GM12878 (cell line): ENCODE measurements around the gene RFK. TPM values are rescaled to one million over a fixed set of nuclear protein-coding genes. Genes with fewer than 3 reads are reported as not detected.

Source experiments
- ATAC-seq: fragments of 200-7000 bp; cut with Tn5 transposase; 3 replicates; pipeline ENCODE4 v1.9.1; 2020; ENCODE audit warnings: mild to moderate bottlenecking, moderate library complexity
- BruUV-seq: library from RNA; stranded (reverse); fragments of 400-500 nt; replicated peaks from 2 replicates; lab custom pipeline; 2021; lab: Mats Ljungman, UMichigan
- CTCF ChIA-PET: fragments of 300-600 bp; sonication (Branson Sonifier 250); formaldehyde crosslinking; extraction: SDS; loops from one replicate; lab custom pipeline; 2021; ENCODE audit warnings: inconsistent platforms; lab: Yijun Ruan, JAX
- POLR2A ChIA-PET: fragments of 350-600 bp; formaldehyde crosslinking; extraction: SDS; loops from one replicate; lab custom pipeline; 2021; ENCODE audit warnings: inconsistent platforms; lab: Charles Lee
- RAD21 ChIA-PET: fragments of 300-600 bp; sonication (Branson Sonifier 250); formaldehyde crosslinking; loops from one replicate; lab custom pipeline; 2023; ENCODE audit warnings: antibody characterized with exemption; ENCODE audit not compliant: unreplicated experiment; lab: Charles Lee
- SMC1A ChIA-PET: fragments of 300-600 bp; sonication (Branson Sonifier 250); formaldehyde crosslinking; loops from one replicate; lab custom pipeline; 2023; ENCODE audit not compliant: unreplicated experiment, uncharacterized antibody; lab: Charles Lee
- DNase-seq: peaks from one replicate; pipeline ENCODE4 v3.0.0-alpha.2; 2011; ENCODE audit warnings: low read depth, low spot score
- FAIRE-seq: peaks from 3 replicates; lab custom pipeline; 2011; peaks lifted over from hg19 to GRCh38; lab: Jason Lieb, UNC
- H2AFZ ChIP-seq: 2 replicates; pipeline ENCODE4 v1.6.0; 2011; ENCODE audit warnings: low read depth, low read length, control low read depth; ENCODE audit not compliant: control insufficient read depth
- H3K27ac ChIP-seq: 2 replicates; pipeline ENCODE4 v1.5.1; 2011; ENCODE audit warnings: control low read depth; ENCODE audit not compliant: control insufficient read depth, insufficient read depth
- H3K27me3 ChIP-seq, 2 experiments: replicated peaks in 1 of 2; 2 replicates each; pipeline versions ENCODE4 v1.6.0 to v1.6.1; 2011; ENCODE audit warnings: low read length in 1 of 2; ENCODE audit not compliant: control insufficient read depth in 2 of 2, insufficient read depth in 2 of 2
- H3K36me3 ChIP-seq, 2 experiments: 2 replicates each; pipeline ENCODE4 v1.5.1; 2011; ENCODE audit warnings: low read length in 1 of 2; ENCODE audit not compliant: control insufficient read depth in 2 of 2, insufficient read depth in 2 of 2
- H3K4me1 ChIP-seq: 2 replicates; pipeline ENCODE4 v1.6.1; 2011; ENCODE audit warnings: mild to moderate bottlenecking, low read length, moderate library complexity, mixed read lengths; ENCODE audit not compliant: control insufficient read depth, insufficient read depth
- H3K4me2 ChIP-seq: 2 replicates; pipeline ENCODE4 v1.6.0; 2011; ENCODE audit warnings: control low read depth; ENCODE audit not compliant: control insufficient read depth, insufficient read depth
- H3K4me3 ChIP-seq: fragments of 200-600 bp; sonication (generic); 2 replicates; pipeline ENCODE4 v1.5.1; 2016
- H3K79me2 ChIP-seq: 2 replicates; pipeline ENCODE4 v1.6.0; 2011; ENCODE audit warnings: low read length; ENCODE audit not compliant: control insufficient read depth, insufficient read depth
- H3K9ac ChIP-seq: 2 replicates; pipeline ENCODE4 v1.8.0; 2011; ENCODE audit warnings: low read length, control low read depth, mixed read lengths; ENCODE audit not compliant: control insufficient read depth, insufficient read depth
- H3K9me3 ChIP-seq: replicated peaks from 3 replicates; pipeline ENCODE4 v1.5.1; 2011; ENCODE audit warnings: mild to moderate bottlenecking, low read length; ENCODE audit not compliant: control insufficient read depth, insufficient read depth
- H4K20me1 ChIP-seq: 2 replicates; pipeline ENCODE4 v1.6.0; 2011; ENCODE audit not compliant: control insufficient read depth, insufficient read depth
- BRCA1 ChIP-seq: IDR thresholded peaks from 2 replicates; pipeline ENCODE4 v1.6.1; 2011; ENCODE audit warnings: low read depth, low read length, improper control_type of control experiment
- CHD2 ChIP-seq: IDR thresholded peaks from 2 replicates; pipeline ENCODE4 v1.6.1; 2011; ENCODE audit warnings: low read depth, low read length, improper control_type of control experiment, borderline replicate concordance
- CHD4 ChIP-seq: fragments of 200-600 bp; sonication (generic); IDR thresholded peaks from 2 replicates; pipeline ENCODE4 v1.6.1; 2016; ENCODE audit warnings: mild to moderate bottlenecking
- CUX1 ChIP-seq: IDR thresholded peaks from 2 replicates; pipeline ENCODE4 v1.6.1; 2012; ENCODE audit warnings: improper control_type of control experiment, low read depth, low read length; ENCODE audit not compliant: insufficient replicate concordance
- HSF1 ChIP-seq: fragments of 150-350 bp; IDR thresholded peaks from 2 replicates; pipeline ENCODE4 v1.6.1; 2014; ENCODE audit warnings: mild to moderate bottlenecking, low read depth, low read length
- MEF2B ChIP-seq: fragments of 450-650 bp; IDR thresholded peaks from 2 replicates; pipeline ENCODE4 v1.6.1; 2018; ENCODE audit warnings: mild to moderate bottlenecking, moderate library complexity; ENCODE audit not compliant: partially characterized antibody, poor library complexity, severe bottlenecking
- NBN ChIP-seq: fragments of 450-650 bp; IDR thresholded peaks from 2 replicates; pipeline ENCODE4 v1.6.1; 2016
- NFYB ChIP-seq: IDR thresholded peaks from 2 replicates; pipeline ENCODE4 v1.6.1; 2011; ENCODE audit warnings: low read depth, mild to moderate bottlenecking, low read length, improper control_type of control experiment, moderate library complexity; ENCODE audit not compliant: insufficient read depth
- POLR2A ChIP-seq: IDR thresholded peaks from 2 replicates; pipeline ENCODE4 v1.6.1; 2011; ENCODE audit warnings: low read depth, mild to moderate bottlenecking, low read length
- POU2F2 ChIP-seq: IDR thresholded peaks from 3 replicates; pipeline ENCODE4 v1.6.1; 2011; ENCODE audit warnings: low read depth, mild to moderate bottlenecking, low read length, borderline replicate concordance
- SP1 ChIP-seq: IDR thresholded peaks from one replicate; pipeline ENCODE4 v1.6.1; 2011; ENCODE audit warnings: low read depth, low read length
- SREBF2 ChIP-seq: IDR thresholded peaks from 2 replicates; pipeline ENCODE4 v1.6.1; 2012; ENCODE audit warnings: mild to moderate bottlenecking, low read length
- SUPT20H ChIP-seq: IDR thresholded peaks from 2 replicates; pipeline ENCODE4 v1.6.1; 2011; ENCODE audit warnings: low read depth, mild to moderate bottlenecking, low read length, moderate library complexity, borderline replicate concordance; ENCODE audit not compliant: control insufficient read depth
- TBL1XR1 ChIP-seq: IDR thresholded peaks from 2 replicates; pipeline ENCODE4 v1.6.1; 2012; ENCODE audit warnings: low read depth, low read length, improper control_type of control experiment
- TCF12 ChIP-seq: IDR thresholded peaks from 2 replicates; pipeline ENCODE4 v1.6.1; 2011; ENCODE audit warnings: low read depth, mild to moderate bottlenecking, low read length
- ZNF207 ChIP-seq: fragments of 450-650 bp; IDR thresholded peaks from 2 replicates; pipeline ENCODE4 v1.6.1; 2014; ENCODE audit warnings: antibody characterized with exemption, mild to moderate bottlenecking, borderline replicate concordance
- ZNF384 ChIP-seq: IDR thresholded peaks from 2 replicates; pipeline ENCODE4 v1.6.1; 2012; ENCODE audit warnings: low read depth, mild to moderate bottlenecking, low read length, improper control_type of control experiment, borderline replicate concordance
- ZZZ3 ChIP-seq: IDR thresholded peaks from 2 replicates; pipeline ENCODE4 v1.6.1; 2011; ENCODE audit warnings: low read depth; ENCODE audit not compliant: control insufficient read depth, insufficient read length
- WGBS: methylation state at CpG from one replicate; pipeline ENCODE4 v1.1.6; 2016; ENCODE audit warnings: low lambda C conversion rate; ENCODE audit not compliant: insufficient replicate concordance, insufficient coverage; ENCODE audit errors: missing lambda C conversion rate; 5-methylcytosine and 5-hydroxymethylcytosine counted together
- in situ Hi-C: fragments of 300-500 bp; cut with MboI; formaldehyde crosslinking; loops from 9 replicates; pipeline ENCODE4 v1.14.3; 2018; ENCODE audit warnings: mixed read lengths
- intact Hi-C: fragments of 100-400 bp; cut with micrococcal nuclease; formaldehyde crosslinking; loops from one replicate; pipeline ENCODE4 v1.14.2; 2022; ENCODE audit not compliant: unreplicated experiment
- polyA plus RNA-seq, 11 experiments: library from polyadenylated mRNA; depleted of rRNA in 4 of 11; unstranded in 6 of 11; stranded (reverse) in 5 of 11; fragments of >200 nt; fragmentation: Nextera tagmentation in 4 of 11; fragmentation: Illumina TruSeq in 1 of 11; extraction: Ambion mirVana in 4 of 11; extraction: Trizol in 1 of 11; gene quantifications; 1 replicate in 1 of 11; 2 replicates in 10 of 11; pipeline versions ENCODE4 v1.2.1 to v1.2.3, GENCODE V29; 2011 to 2016; ENCODE audit warnings: inconsistent platforms in 2 of 11, missing spikeins in 2 of 11, low read depth in 1 of 11
- total RNA-seq, 4 experiments: library from RNA; depleted of rRNA in 3 of 4; stranded (reverse); fragments of >200 nt in 3 of 4; fragmentation: Illumina TruSeq in 1 of 4; extraction: Trizol in 1 of 4; gene quantifications; 2 replicates each; pipeline versions ENCODE4 v1.2.1 to v1.2.3, GENCODE V29; 2013 to 2021

The RFK gene
- total and polyA plus RNA-seq, 10 of the 15 experiments (the other 5 are each of a cell fraction or from before 2014, with no cell fraction given) = 4.4 to 18.6 (median 11.6) TPM

- TF ChIP-seq TBL1XR1 = no peak
- TF ChIP-seq HSF1 = no peak
- TF ChIP-seq CHD2 = no peak
- no peak for TF ChIP-seq ZNF384
- no peak for TF ChIP-seq SUPT20H
- TF ChIP-seq SREBF2 = no peak
- TF ChIP-seq, all 136 proteins: peak for 0
Observed at GRCh38 chr9:76401580-76402354, 7.5 kb upstream of the RFK start (continued).

- H3K4me2 ChIP-seq = no peak overlapping the region
- BruUV-seq = no TSS peak
- TF ChIP-seq ZNF207 = no peak
- TF ChIP-seq SP1 = no peak
- TF ChIP-seq ZZZ3 = no peak
- no peak for TF ChIP-seq NBN
- no peak for TF ChIP-seq TCF12
- TF ChIP-seq POU2F2 = no peak
- no peak for TF ChIP-seq MEF2B
- no peak for TF ChIP-seq NFYB
- TF ChIP-seq CUX1 = no peak
- TF ChIP-seq BRCA1 = no peak
- no peak for TF ChIP-seq POLR2A
- no peak for TF ChIP-seq CHD4
Observed at GRCh38 chr9:76401176-76401575, 7.0 kb upstream of the RFK start.

More at GRCh38 chr9:76401176-76401575, 7.0 kb upstream of the RFK start:
- Histone ChIP-seq H3K36me3 (no peaks in the 10 kb centered on the region), H3K27ac (no peak overlapping the region), H3K27me3 (no peaks in the 10 kb centered on the region), H3K79me2 (no peaks in the 10 kb centered on the region), H3K4me1 (peaks cover 7% of the 10 kb centered on the region), H3K4me3 (no peak overlapping the region), H4K20me1 (no peaks in the 10 kb centered on the region), H3K9ac (no peak overlapping the region), H3K9me3 (no peaks in the 10 kb centered on the region), H2AFZ (no peak overlapping the region)
- POLR2A ChIA-PET = interaction anchor here (0.6 kb wide), 1 partner anchor 24 kb away, joined by 3 read pairs; no protein-coding TSS in a partner anchor
- WGBS = 75% methylated on average over 2 of the region's 2 CpGs
- CTCF ChIA-PET = interaction anchor here (0.7 to 2.0 kb wide), 5 partner anchors 12 to 303 kb away, joined by 3 to 9 read pairs (median 3); no protein-coding TSS in a partner anchor
- SMC1A ChIA-PET = interaction anchor here (1.1 to 2.3 kb wide), 2 partner anchors 36 to 45 kb away, joined by 3 to 9 read pairs; no protein-coding TSS in a partner anchor
- RAD21 ChIA-PET = no interaction called here
- no peak for DNase-seq
- intact Hi-C loops = loop anchor here (5.0 kb wide), 2 partner anchors 256 to 301 kb away; no protein-coding TSS in a partner anchor
- ATAC-seq = no peak
- in situ Hi-C loops = no loop called here
- no peak for FAIRE-seq
